Measurements from ENCODE around the gene SHTN1.

SHTN1 gene

GRCh38 chr10:117005026-117005526, at the start of gene SHTN1:
Gene SHTN1 (minus strand): TSS chr10:117005187. CDS start chr10:117005079, 108 bp downstream.
- H3K9me3 ChIP-seq (ENCODE audit: control insufficient read depth, low read depth, low read length) = no peaks in the 10 kb centered on the region
- peak within 1 kb of the TSS; percentile 87 for H3K4me3 ChIP-seq (ENCODE audit: low read length)
- peaks cover 3% of the 10 kb centered on the region for H3K4me1 ChIP-seq (ENCODE audit: control insufficient read depth, low read depth, low read length)
- peak within 1 kb of the TSS; percentile 61 for H3K9ac ChIP-seq (ENCODE audit: low read length)
- peaks cover 16% of the 10 kb centered on the region for H3K27me3 ChIP-seq (ENCODE audit: control insufficient read depth, insufficient read depth, low read length)
- H3K36me3 ChIP-seq (ENCODE audit: control insufficient read depth, low read depth, low read length) = no peaks in the 10 kb centered on the region
- no peak within 1 kb of the TSS for H3K27ac ChIP-seq (ENCODE audit: low read length)

- H3K27ac ChIP-seq (ENCODE audit: low read length) = no peak overlapping the region
Observed at GRCh38 chr10:117053482-117053881, 48.5 kb upstream of the SHTN1 start.

GRCh38 chr10:117047947-117048346, 43.0 kb upstream of the SHTN1 start:
- Histone ChIP-seq H3K4me3 (ENCODE audit: low read length) (no peak overlapping the region), H3K36me3 (ENCODE audit: control insufficient read depth, low read depth, low read length) (no peaks in the 10 kb centered on the region), H3K27me3 (ENCODE audit: control insufficient read depth, insufficient read depth, low read length) (no peaks in the 10 kb centered on the region), H3K9me3 (ENCODE audit: control insufficient read depth, low read depth, low read length) (no peaks in the 10 kb centered on the region), H3K4me1 (ENCODE audit: control insufficient read depth, low read depth, low read length) (no peaks in the 10 kb centered on the region), H3K9ac (ENCODE audit: low read length) (no peak overlapping the region), H3K27ac (ENCODE audit: low read length) (no peak overlapping the region)

More at GRCh38 chr10:117053482-117053881, 48.5 kb upstream of the SHTN1 start:
- Histone ChIP-seq H3K27me3 (ENCODE audit: control insufficient read depth, insufficient read depth, low read length) (no peaks in the 10 kb centered on the region), H3K36me3 (ENCODE audit: control insufficient read depth, low read depth, low read length) (no peaks in the 10 kb centered on the region), H3K9ac (ENCODE audit: low read length) (no peak overlapping the region), H3K4me1 (ENCODE audit: control insufficient read depth, low read depth, low read length) (no peaks in the 10 kb centered on the region), H3K4me3 (ENCODE audit: low read length) (no peak overlapping the region), H3K9me3 (ENCODE audit: control insufficient read depth, low read depth, low read length) (no peaks in the 10 kb centered on the region)

GRCh38 chr10:117016266-117016665, 11.3 kb upstream of the SHTN1 start:
- Histone ChIP-seq H3K9me3 (ENCODE audit: control insufficient read depth, low read depth, low read length) (no peaks in the 10 kb centered on the region), H3K9ac (ENCODE audit: low read length) (no peak overlapping the region), H3K4me3 (ENCODE audit: low read length) (no peak overlapping the region), H3K27ac (ENCODE audit: low read length) (no peak overlapping the region), H3K27me3 (ENCODE audit: control insufficient read depth, insufficient read depth, low read length) (no peaks in the 10 kb centered on the region), H3K36me3 (ENCODE audit: control insufficient read depth, low read depth, low read length) (no peaks in the 10 kb centered on the region), H3K4me1 (ENCODE audit: control insufficient read depth, low read depth, low read length) (no peaks in the 10 kb centered on the region)

- Histone ChIP-seq H3K9me3 (ENCODE audit: control insufficient read depth, low read depth, low read length) (no peaks in the 10 kb centered on the region), H3K36me3 (ENCODE audit: control insufficient read depth, low read depth, low read length) (no peaks in the 10 kb centered on the region), H3K27me3 (ENCODE audit: control insufficient read depth, insufficient read depth, low read length) (no peaks in the 10 kb centered on the region), H3K4me1 (ENCODE audit: control insufficient read depth, low read depth, low read length) (no peaks in the 10 kb centered on the region), H3K4me3 (ENCODE audit: low read length) (no peak overlapping the region), H3K9ac (ENCODE audit: low read length) (no peak overlapping the region), H3K27ac (ENCODE audit: low read length) (no peak overlapping the region)
Observed at GRCh38 chr10:117014835-117015234, 9.8 kb upstream of the SHTN1 start.

- H3K27me3 ChIP-seq (ENCODE audit: control insufficient read depth, insufficient read depth, low read length) = peaks cover 16% of the 10 kb centered on the region
- H3K4me1 ChIP-seq (ENCODE audit: control insufficient read depth, low read depth, low read length) = peaks cover 3% of the 10 kb centered on the region
- H3K36me3 ChIP-seq (ENCODE audit: control insufficient read depth, low read depth, low read length) = no peaks in the 10 kb centered on the region
- no peak overlapping the region for H3K4me3 ChIP-seq (ENCODE audit: low read length)
- no peak overlapping the region for H3K27ac ChIP-seq (ENCODE audit: low read length)
- no peak overlapping the region for H3K9ac ChIP-seq (ENCODE audit: low read length)
- H3K9me3 ChIP-seq (ENCODE audit: control insufficient read depth, low read depth, low read length) = no peaks in the 10 kb centered on the region
Observed at GRCh38 chr10:117007080-117007479, 2.1 kb upstream of the SHTN1 start.

GRCh38 chr10:117005527-117006055, 604 bp upstream of the SHTN1 start:
- Histone ChIP-seq H3K4me3 (ENCODE audit: low read length) (peak overlapping the region; percentile 87), H3K36me3 (ENCODE audit: control insufficient read depth, low read depth, low read length) (no peaks in the 10 kb centered on the region), H3K9me3 (ENCODE audit: control insufficient read depth, low read depth, low read length) (no peaks in the 10 kb centered on the region), H3K27ac (ENCODE audit: low read length) (no peak overlapping the region), H3K27me3 (ENCODE audit: control insufficient read depth, insufficient read depth, low read length) (peaks cover 16% of the 10 kb centered on the region), H3K9ac (ENCODE audit: low read length) (no peak overlapping the region), H3K4me1 (ENCODE audit: control insufficient read depth, low read depth, low read length) (peaks cover 3% of the 10 kb centered on the region)

- H3K9ac ChIP-seq (ENCODE audit: low read length) = peak overlapping the region; percentile 61
- H3K9me3 ChIP-seq (ENCODE audit: control insufficient read depth, low read depth, low read length) = no peaks in the 10 kb centered on the region
- H3K27me3 ChIP-seq (ENCODE audit: control insufficient read depth, insufficient read depth, low read length) = peaks cover 16% of the 10 kb centered on the region
- H3K27ac ChIP-seq (ENCODE audit: low read length) = no peak overlapping the region
- peaks cover 3% of the 10 kb centered on the region for H3K4me1 ChIP-seq (ENCODE audit: control insufficient read depth, low read depth, low read length)
- H3K4me3 ChIP-seq (ENCODE audit: low read length) = peak overlapping the region; percentile 87
- no peaks in the 10 kb centered on the region for H3K36me3 ChIP-seq (ENCODE audit: control insufficient read depth, low read depth, low read length)
Observed at GRCh38 chr10:117004227-117005025, 561 bp downstream of the SHTN1 start.

GRCh38 chr10:117003336-117003735, 1.7 kb downstream of the SHTN1 start:
- no peaks in the 10 kb centered on the region for H3K9me3 ChIP-seq (ENCODE audit: control insufficient read depth, low read depth, low read length)
- H3K27ac ChIP-seq (ENCODE audit: low read length) = no peak overlapping the region
- no peak overlapping the region for H3K9ac ChIP-seq (ENCODE audit: low read length)
- H3K27me3 ChIP-seq (ENCODE audit: control insufficient read depth, insufficient read depth, low read length) = peaks cover 16% of the 10 kb centered on the region
- peaks cover 3% of the 10 kb centered on the region for H3K4me1 ChIP-seq (ENCODE audit: control insufficient read depth, low read depth, low read length)
- no peaks in the 10 kb centered on the region for H3K36me3 ChIP-seq (ENCODE audit: control insufficient read depth, low read depth, low read length)
- no peak overlapping the region for H3K4me3 ChIP-seq (ENCODE audit: low read length)

GRCh38 chr10:117002206-117002605, 2.8 kb downstream of the SHTN1 start:
- Histone ChIP-seq H3K4me3 (ENCODE audit: low read length) (no peak overlapping the region), H3K27me3 (ENCODE audit: control insufficient read depth, insufficient read depth, low read length) (peaks cover 16% of the 10 kb centered on the region), H3K9ac (ENCODE audit: low read length) (no peak overlapping the region), H3K36me3 (ENCODE audit: control insufficient read depth, low read depth, low read length) (no peaks in the 10 kb centered on the region), H3K4me1 (ENCODE audit: control insufficient read depth, low read depth, low read length) (peaks cover 3% of the 10 kb centered on the region), H3K9me3 (ENCODE audit: control insufficient read depth, low read depth, low read length) (no peaks in the 10 kb centered on the region), H3K27ac (ENCODE audit: low read length) (no peak overlapping the region)

- Histone ChIP-seq H3K4me3 (ENCODE audit: low read length) (no peak overlapping the region), H3K36me3 (ENCODE audit: control insufficient read depth, low read depth, low read length) (no peaks in the 10 kb centered on the region), H3K27ac (ENCODE audit: low read length) (no peak overlapping the region), H3K27me3 (ENCODE audit: control insufficient read depth, insufficient read depth, low read length) (peaks cover 16% of the 10 kb centered on the region), H3K9me3 (ENCODE audit: control insufficient read depth, low read depth, low read length) (no peaks in the 10 kb centered on the region), H3K4me1 (ENCODE audit: control insufficient read depth, low read depth, low read length) (peaks cover 3% of the 10 kb centered on the region), H3K9ac (ENCODE audit: low read length) (no peak overlapping the region)
Observed at GRCh38 chr10:117001144-117001543, 3.8 kb downstream of the SHTN1 start.

GRCh38 chr10:117000580-117000979, 4.4 kb downstream of the SHTN1 start:
- Histone ChIP-seq H3K36me3 (ENCODE audit: control insufficient read depth, low read depth, low read length) (no peaks in the 10 kb centered on the region), H3K4me1 (ENCODE audit: control insufficient read depth, low read depth, low read length) (peaks cover 7% of the 10 kb centered on the region), H3K27ac (ENCODE audit: low read length) (no peak overlapping the region), H3K9me3 (ENCODE audit: control insufficient read depth, low read depth, low read length) (no peaks in the 10 kb centered on the region), H3K27me3 (ENCODE audit: control insufficient read depth, insufficient read depth, low read length) (peaks cover 11% of the 10 kb centered on the region), H3K9ac (ENCODE audit: low read length) (no peak overlapping the region), H3K4me3 (ENCODE audit: low read length) (no peak overlapping the region)

All from iPS-18a (cell line).